ENCODE measurements around the gene ECD.

Gene ECD

DNA sequence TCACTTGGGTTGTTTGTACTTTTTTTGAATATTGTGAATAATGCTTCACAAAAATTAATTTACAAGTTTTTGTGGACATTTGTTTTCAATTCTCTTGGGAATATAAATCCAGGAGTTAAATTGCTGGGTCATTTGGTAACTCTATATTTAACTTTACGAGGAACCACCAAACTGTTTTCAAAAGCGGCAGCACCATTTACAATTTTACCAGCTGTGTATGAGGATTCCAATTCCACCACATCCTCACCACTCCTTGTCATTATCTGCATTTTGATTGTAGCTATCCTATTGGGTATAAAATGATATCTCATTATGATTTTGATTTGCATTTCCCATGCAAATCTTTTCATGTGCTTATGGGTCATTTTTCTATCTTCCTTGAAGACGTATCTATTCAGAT, 61.5 kb downstream of the ECD start:
- Histone ChIP-seq H3K9me3 (ENCODE audit: insufficient read depth, low read depth, low read length) (no peaks in the 10 kb centered on the region), H3K9me2 (replicated peaks; ENCODE audit: low read depth, low read length) (no peaks in the 10 kb centered on the region), H3K4me1 (ENCODE audit: insufficient read depth, low read length, poor library complexity, severe bottlenecking) (peaks cover 8% of the 10 kb centered on the region), H3K36me3 (ENCODE audit: insufficient read depth, low read length) (no peaks in the 10 kb centered on the region), H3K9ac (ENCODE audit: low read depth, low read length, poor library complexity, severe bottlenecking) (no peak overlapping the region), H2AFZ (ENCODE audit: low read length) (no peak overlapping the region), H3K4me3 (ENCODE audit: low read length, poor library complexity, severe bottlenecking) (no peak overlapping the region), H3K79me2 (ENCODE audit: insufficient read depth, low read length) (no peaks in the 10 kb centered on the region), H3F3A (ENCODE audit: low read depth) (no peaks in the 10 kb centered on the region), H3K4me2 (ENCODE audit: low read depth, low read length, poor library complexity, severe bottlenecking) (no peak overlapping the region), H3K27me3 (ENCODE audit: insufficient read depth, low read length, poor library complexity, severe bottlenecking) (no peaks in the 10 kb centered on the region), H4K20me1 (ENCODE audit: insufficient read depth, low read length, poor library complexity, severe bottlenecking) (no peaks in the 10 kb centered on the region)
- TF ChIP-seq EZH2phosphoT487 (IDR thresholded peaks at IDR 0.05; ENCODE audit: borderline replicate concordance) (no peak), CTCF (conservative IDR thresholded peaks at IDR 0.05; ENCODE audit: low read length) (no peak)

DNA sequence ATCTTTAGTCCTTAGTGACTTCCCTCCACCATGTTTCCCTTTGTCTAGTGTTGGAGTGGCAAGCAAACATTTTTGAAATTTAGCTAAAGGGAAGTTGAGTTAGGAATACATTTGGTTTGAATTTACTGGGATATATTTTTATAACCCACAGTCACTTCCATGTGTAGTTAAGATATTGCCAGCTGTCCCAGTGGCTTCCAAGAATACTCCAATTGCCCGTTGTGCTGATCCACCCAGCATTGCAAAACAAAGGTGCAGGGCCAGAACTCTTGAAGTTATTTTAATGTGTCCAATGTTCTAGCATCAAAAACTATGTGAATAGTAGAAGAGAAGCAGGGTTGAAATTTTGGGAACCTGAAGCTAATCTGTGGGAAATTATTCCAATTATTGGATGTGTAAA, 68.7 kb downstream of the ECD start:
- Histone ChIP-seq H3K27me3 (ENCODE audit: insufficient read depth, low read length, poor library complexity, severe bottlenecking) (no peaks in the 10 kb centered on the region), H3K9me3 (ENCODE audit: insufficient read depth, low read depth, low read length) (no peaks in the 10 kb centered on the region), H3K79me2 (ENCODE audit: insufficient read depth, low read length) (peaks cover 22% of the 10 kb centered on the region), H3K9me2 (replicated peaks; ENCODE audit: low read depth, low read length) (no peaks in the 10 kb centered on the region), H3F3A (ENCODE audit: low read depth) (peaks cover 12% of the 10 kb centered on the region; the same call in 1 of the 2 replicates), H3K9ac (ENCODE audit: low read depth, low read length, poor library complexity, severe bottlenecking) (no peak overlapping the region), H2AFZ (ENCODE audit: low read length) (no peak overlapping the region), H3K4me2 (ENCODE audit: low read depth, low read length, poor library complexity, severe bottlenecking) (no peak overlapping the region), H3K4me3 (ENCODE audit: low read length, poor library complexity, severe bottlenecking) (no peak overlapping the region), H4K20me1 (ENCODE audit: insufficient read depth, low read length, poor library complexity, severe bottlenecking) (peaks cover 11% of the 10 kb centered on the region), H3K36me3 (ENCODE audit: insufficient read depth, low read length) (no peaks in the 10 kb centered on the region), H3K4me1 (ENCODE audit: insufficient read depth, low read length, poor library complexity, severe bottlenecking) (peaks cover 19% of the 10 kb centered on the region)
- no peak for TF ChIP-seq EZH2phosphoT487 (IDR thresholded peaks at IDR 0.05; ENCODE audit: borderline replicate concordance)
- no peak for TF ChIP-seq CTCF (conservative IDR thresholded peaks at IDR 0.05; ENCODE audit: low read length)

- Histone ChIP-seq H3K79me2 (ENCODE audit: insufficient read depth, low read length) (peaks cover 38% of the 10 kb centered on the region), H3K27me3 (ENCODE audit: insufficient read depth, low read length, poor library complexity, severe bottlenecking) (no peaks in the 10 kb centered on the region), H3K4me3 (ENCODE audit: low read length, poor library complexity, severe bottlenecking) (peak overlapping the region; percentile 84), H3K36me3 (ENCODE audit: insufficient read depth, low read length) (no peaks in the 10 kb centered on the region), H3K9ac (ENCODE audit: low read depth, low read length, poor library complexity, severe bottlenecking) (peak overlapping the region; percentile 91), H3K4me1 (ENCODE audit: insufficient read depth, low read length, poor library complexity, severe bottlenecking) (peaks cover 27% of the 10 kb centered on the region), H3K9me3 (ENCODE audit: insufficient read depth, low read depth, low read length) (no peaks in the 10 kb centered on the region), H3F3A (ENCODE audit: low read depth) (peaks cover 12% of the 10 kb centered on the region; the same call in 1 of the 2 replicates), H3K9me2 (replicated peaks; ENCODE audit: low read depth, low read length) (no peaks in the 10 kb centered on the region), H4K20me1 (ENCODE audit: insufficient read depth, low read length, poor library complexity, severe bottlenecking) (peaks cover 24% of the 10 kb centered on the region), H3K4me2 (ENCODE audit: low read depth, low read length, poor library complexity, severe bottlenecking) (peak overlapping the region; percentile 95), H2AFZ (ENCODE audit: low read length) (peak overlapping the region; percentile 95)
- TF ChIP-seq EZH2phosphoT487 (IDR thresholded peaks at IDR 0.05; ENCODE audit: borderline replicate concordance) (no peak), CTCF (conservative IDR thresholded peaks at IDR 0.05; ENCODE audit: low read length) (no peak)
Measured at GRCh38 chr10:73097305-73097670, 70.5 kb downstream of the ECD start.

Data from Loucy (cell line).